ENCODE results near the gene GABARAP.

Gene GABARAP

GRCh38 chr17:7223375-7223774 lies 18.9 kb downstream of the GABARAP start:
- no peak for DNase-seq (ENCODE audit: low read depth in 4 of 4, low spot score in 1 of 4)

GRCh38 chr17:7222972-7223292 lies 19.3 kb downstream of the GABARAP start:
- no peak for DNase-seq (ENCODE audit: low read depth in 4 of 4, low spot score in 1 of 4)

- DNase-seq (ENCODE audit: low read depth in 4 of 4, low spot score in 1 of 4): no peak
Measured at GRCh38 chr17:7222093-7222971, 19.9 kb downstream of the GABARAP start.

GRCh38 chr17:7221278-7222092 lies 20.8 kb downstream of the GABARAP start:
- no peak for DNase-seq (ENCODE audit: low read depth in 4 of 4, low spot score in 1 of 4)

- peak in 1 of 4 experiments; percentile 44 for DNase-seq (ENCODE audit: low read depth in 4 of 4, low spot score in 1 of 4)
Measured at GRCh38 chr17:7220593-7221277, 21.5 kb downstream of the GABARAP start.

GRCh38 chr17:7219812-7220592 lies 22.2 kb downstream of the GABARAP start, which contains the start of the genes ACADVL and DLG4:
ACADVL (plus strand) TSS chr17:7219938; CDS start chr17:7219985, 47 bp downstream.
DLG4 (minus strand) TSS chr17:7219836.
- peak in 3 of 4 experiments; percentile 56 to 88 (median 71) for DNase-seq (ENCODE audit: low read depth in 4 of 4, low spot score in 1 of 4)

GRCh38 chr17:7219229-7219811 lies 22.9 kb downstream of the GABARAP start:
- no peak for DNase-seq (ENCODE audit: low read depth in 4 of 4, low spot score in 1 of 4)

- DNase-seq (ENCODE audit: low read depth in 4 of 4, low spot score in 1 of 4): no peak
Measured at GRCh38 chr17:7218758-7219157, 23.5 kb downstream of the GABARAP start.

- no peak for DNase-seq (ENCODE audit: low read depth in 4 of 4, low spot score in 1 of 4)
Measured at GRCh38 chr17:7218166-7218565, 24.1 kb downstream of the GABARAP start.

GRCh38 chr17:7217113-7217987 lies 24.9 kb downstream of the GABARAP start:
- no peak for DNase-seq (ENCODE audit: low read depth in 4 of 4, low spot score in 1 of 4)

- no peak for DNase-seq (ENCODE audit: low read depth in 4 of 4, low spot score in 1 of 4)
Measured at GRCh38 chr17:7216242-7217112, 25.8 kb downstream of the GABARAP start.

GRCh38 chr17:7215652-7216180 lies 26.5 kb downstream of the GABARAP start:
- DNase-seq (ENCODE audit: low read depth in 4 of 4, low spot score in 1 of 4): no peak

- no peak for DNase-seq (ENCODE audit: low read depth in 4 of 4, low spot score in 1 of 4)
Measured at GRCh38 chr17:7215136-7215638, 27.1 kb downstream of the GABARAP start.

GRCh38 chr17:7214300-7215135 lies 27.7 kb downstream of the GABARAP start:
- peak; percentile 98 to 100 (median 98) for DNase-seq (ENCODE audit: low read depth in 4 of 4, low spot score in 1 of 4)

- no peak for DNase-seq (ENCODE audit: low read depth in 4 of 4, low spot score in 1 of 4)
Measured at GRCh38 chr17:7213895-7214299, 28.4 kb downstream of the GABARAP start.

GRCh38 chr17:7211491-7212273 lies 30.6 kb downstream of the GABARAP start:
- no peak for DNase-seq (ENCODE audit: low read depth in 4 of 4, low spot score in 1 of 4)

Data from stimulated activated CD4-positive, alpha-beta T cell treated with anti-CD3 and anti-CD28 coated beads, Interleukin-1b, Interleukin-23, amount 100 ng/mL, for 24 hours (primary cell).